GM18868 (cell line): Measurements from ENCODE around the gene EXOC4.

Experiments
- ATAC-seq: cut with Tn5 transposase; IDR thresholded peaks from one replicate; pipeline ENCODE4 v1.9.1; 2021; ENCODE audit warnings: mild to moderate bottlenecking, moderate library complexity; ENCODE audit not compliant: unreplicated experiment

EXOC4 gene

GRCh38 chr7:133563251-133563650 is 310.4 kb downstream of the EXOC4 start:
- ATAC-seq = no peak

DNA sequence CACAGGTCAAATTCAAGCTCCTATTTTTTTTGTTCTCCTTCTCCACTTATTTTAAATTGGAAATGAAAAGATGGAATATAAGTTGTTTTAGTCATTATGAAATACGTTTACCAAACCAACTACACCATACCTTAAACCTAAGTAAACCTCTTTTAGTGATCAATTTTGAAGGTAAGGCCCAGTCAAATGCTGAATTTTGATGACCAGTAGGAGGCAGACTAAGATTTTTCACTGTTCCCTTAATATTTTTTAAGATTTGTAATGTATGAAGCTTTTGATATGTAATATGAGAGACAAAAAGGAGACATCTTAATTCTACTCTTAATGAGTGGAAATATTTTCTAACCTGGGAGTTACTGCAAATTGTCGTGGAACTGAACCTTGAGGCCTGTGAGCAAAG is 311.6 kb downstream of the EXOC4 start:
- no peak for ATAC-seq

- ATAC-seq = no peak
These were observed 315.7 kb downstream of the EXOC4 start for GRCh38 chr7:133568544-133568943.

- ATAC-seq = no peak
These were observed 317.4 kb downstream of the EXOC4 start for GRCh38 chr7:133570321-133570720.

DNA sequence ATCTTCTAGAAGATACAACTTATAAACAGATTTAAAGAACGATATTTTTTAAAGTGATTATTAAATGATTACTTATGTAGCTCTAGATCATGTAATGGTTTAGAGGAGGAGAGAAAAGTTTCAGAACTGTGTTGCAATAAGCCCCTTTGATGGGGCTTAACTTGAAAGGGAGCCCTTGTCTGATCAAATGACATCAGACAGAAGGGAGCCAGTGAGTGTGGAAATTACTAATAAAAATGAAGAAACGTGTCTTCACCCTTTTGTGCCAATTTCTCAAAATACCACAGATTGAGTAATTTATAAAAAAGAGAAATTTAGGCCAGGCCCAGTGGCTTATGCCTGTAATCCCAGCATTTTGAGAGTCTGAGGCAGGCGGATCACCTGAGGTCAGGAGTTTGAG is 318.2 kb downstream of the EXOC4 start:
- no peak for ATAC-seq

- ATAC-seq = no peak
These were observed 319.2 kb downstream of the EXOC4 start for GRCh38 chr7:133572087-133572486.

DNA sequence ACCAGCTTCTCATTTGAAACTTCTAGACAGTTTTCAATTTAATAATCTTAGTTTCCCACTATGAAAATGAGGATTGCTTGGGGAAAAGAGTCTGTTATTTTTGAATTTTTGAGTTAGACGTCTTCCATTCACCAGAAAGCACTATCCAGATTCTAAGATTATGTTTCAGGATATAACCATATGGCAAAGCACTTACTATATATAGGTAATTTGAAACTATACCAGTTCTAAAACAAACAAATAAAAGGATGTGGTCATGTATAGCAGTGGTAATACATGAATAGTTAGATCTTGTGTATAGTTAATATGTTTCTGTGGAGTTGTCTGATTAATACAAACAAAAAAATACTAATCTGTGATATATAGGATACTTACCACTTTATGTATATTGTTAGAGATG is 320.0 kb downstream of the EXOC4 start:
- no peak for ATAC-seq

DNA sequence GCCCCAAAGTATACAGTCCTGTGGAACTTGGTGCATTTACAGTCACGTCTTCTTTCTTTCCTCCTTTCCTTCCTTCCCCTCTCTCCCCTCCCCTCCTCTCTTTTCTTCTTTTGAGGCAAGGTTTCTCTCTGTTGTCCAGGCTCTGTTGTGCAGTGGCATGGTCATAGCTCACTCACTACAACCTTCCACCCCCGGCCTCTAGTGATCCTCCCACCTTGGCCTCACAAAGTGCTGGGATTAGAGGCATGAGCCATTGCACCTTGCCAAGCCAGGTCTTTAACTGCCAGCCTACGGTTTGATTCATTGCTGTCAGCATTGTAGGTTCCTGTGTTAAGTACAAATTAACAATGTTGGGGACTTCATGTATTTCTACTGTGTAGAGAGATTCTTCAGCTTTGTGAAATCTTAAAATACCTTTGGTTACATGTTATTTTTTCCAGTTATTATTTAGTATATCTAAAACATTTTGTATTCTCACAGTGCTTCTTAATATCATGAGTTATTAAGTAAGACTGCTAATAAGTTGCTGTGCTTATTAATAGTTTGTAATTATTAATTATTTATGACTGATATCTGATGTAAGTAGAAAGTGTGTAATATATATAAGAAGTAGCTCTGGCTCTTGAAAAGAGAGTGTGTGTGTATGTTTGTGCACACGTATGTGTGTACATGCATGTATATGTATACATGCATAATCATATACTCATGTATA is 320.8 kb downstream of the EXOC4 start:
- no peak for ATAC-seq

DNA sequence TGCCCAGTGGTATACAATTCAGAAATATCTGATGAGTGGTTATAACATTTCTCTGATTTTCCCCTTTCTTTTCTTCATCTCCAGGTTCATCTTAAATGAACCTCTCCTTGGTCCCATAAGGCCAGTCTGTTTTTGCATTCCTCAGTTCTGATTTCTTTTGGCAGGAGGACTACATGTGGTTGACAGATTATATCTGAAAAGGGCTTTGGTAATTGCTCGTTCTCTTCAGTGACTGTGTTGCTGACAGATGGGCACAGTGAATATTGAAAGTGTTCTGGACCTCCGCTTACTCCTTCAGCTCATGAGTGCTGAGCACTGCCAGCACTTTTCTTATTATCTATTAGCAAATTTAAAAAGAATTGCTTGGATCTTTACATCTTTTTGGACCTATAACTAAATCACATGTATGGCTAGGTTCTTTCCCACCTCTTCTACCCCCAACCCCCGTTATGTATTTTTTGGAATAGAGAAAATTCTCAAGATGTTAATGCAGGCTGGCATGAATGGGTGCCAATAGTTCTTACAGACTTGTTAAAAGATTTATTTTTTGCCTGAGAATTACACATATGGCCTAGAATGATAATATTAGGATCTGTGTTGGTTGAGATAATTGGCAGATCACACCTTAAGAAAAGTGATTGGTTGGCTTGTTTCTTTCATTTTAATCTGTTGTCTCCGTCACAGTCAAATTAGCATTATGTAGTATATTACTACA is 323.0 kb downstream of the EXOC4 start:
- ATAC-seq = no peak

DNA sequence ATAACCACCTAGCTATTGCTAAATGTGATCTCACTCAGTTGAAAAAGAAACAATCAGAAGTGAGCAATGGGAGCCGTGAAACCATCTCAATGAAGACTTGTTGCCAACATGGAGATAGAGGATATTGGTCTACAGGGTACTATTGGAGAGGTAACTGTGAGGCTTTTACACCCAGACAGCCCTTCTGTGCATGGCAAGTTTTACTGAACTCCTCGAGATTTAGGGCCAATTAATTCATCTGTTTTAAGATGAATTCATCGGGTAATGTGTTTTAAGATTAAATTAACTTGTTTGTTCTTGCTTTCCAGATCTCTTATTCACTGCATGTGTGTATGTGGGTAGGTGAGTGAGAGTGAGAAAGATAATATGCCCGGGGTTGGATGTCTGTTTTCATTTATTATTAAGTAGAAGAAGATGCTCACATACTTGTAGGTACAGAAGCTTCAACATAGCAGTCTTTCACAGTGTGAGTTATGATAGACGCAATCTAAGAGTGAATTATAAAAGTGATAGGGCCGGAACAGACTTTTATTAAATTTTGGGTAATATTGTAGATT is 323.8 kb downstream of the EXOC4 start:
- ATAC-seq = no peak

- no peak for ATAC-seq
These were observed 330.1 kb downstream of the EXOC4 start for GRCh38 chr7:133582766-133583523.

- ATAC-seq = no peak
These were observed 330.8 kb downstream of the EXOC4 start for GRCh38 chr7:133583545-133584171.

DNA sequence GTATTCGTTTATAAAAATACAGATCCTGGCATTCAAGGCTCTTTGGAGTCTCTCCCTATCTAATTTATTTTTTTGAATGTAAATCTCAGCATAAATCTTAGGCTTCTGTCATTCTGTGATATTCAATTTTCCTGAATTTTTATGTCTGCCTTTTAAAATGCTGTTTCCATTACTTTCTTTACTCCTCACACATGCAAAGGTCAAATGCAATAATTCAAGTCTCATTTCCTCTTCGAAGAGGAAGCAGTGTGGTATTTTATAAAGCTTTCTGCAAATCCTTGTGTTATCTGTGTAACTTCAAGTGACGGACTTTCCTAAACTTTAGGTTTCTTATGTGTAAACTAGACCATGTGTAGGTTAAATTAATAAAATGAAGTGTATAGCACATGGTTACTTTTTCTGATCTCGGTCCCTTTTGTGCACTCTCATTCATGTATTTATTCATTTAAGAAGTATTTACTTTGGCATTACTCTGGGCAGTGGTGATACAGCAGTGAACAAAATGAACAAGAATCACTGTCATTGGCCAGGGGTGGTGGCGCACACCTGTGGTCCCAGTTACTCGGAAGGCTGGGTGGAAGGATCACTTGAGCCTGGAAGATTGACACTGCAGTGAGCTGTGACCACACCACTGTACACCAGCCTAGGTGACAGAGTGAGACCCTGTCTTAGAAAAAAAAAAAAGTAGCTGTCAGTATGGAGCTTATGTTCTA is 332.2 kb downstream of the EXOC4 start:
- no peak for ATAC-seq

DNA sequence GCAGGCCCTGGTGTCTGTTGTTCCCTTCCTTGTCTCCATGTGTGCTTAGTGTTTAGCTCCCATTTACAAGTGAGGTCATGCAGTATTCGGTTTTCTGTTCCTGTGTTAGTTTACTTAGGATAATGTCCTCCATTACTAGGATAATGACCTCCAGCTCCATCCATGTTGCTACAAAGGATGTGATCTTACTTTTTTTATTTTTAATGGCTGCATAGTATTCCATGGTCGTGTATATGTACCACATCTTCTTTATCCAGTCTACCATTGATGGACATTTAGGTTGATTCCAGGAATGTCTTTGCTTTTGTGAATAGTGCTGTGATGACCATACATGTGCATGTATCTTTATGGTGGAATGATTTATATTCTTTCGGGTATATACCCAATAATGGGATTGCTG is 333.4 kb downstream of the EXOC4 start:
- ATAC-seq = no peak

DNA sequence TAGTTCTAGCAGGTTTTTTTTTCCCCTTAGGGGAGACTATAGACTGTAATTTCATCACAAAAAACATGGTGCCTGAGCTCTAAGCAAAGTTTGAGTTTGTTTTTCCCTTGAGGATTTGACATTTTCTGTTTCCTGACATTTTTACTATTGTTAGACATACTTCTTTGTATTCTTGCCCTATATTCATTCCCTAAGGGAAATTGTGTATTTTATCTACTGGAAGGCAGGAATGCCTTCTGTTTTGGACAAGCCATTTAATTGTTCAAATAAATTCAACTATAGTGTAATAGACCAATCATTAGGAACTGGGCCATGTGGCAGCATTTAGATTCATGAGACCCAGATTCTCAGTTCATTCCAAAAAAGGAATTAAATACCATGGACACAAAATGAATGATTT is 335.0 kb downstream of the EXOC4 start:
- no peak for ATAC-seq

DNA sequence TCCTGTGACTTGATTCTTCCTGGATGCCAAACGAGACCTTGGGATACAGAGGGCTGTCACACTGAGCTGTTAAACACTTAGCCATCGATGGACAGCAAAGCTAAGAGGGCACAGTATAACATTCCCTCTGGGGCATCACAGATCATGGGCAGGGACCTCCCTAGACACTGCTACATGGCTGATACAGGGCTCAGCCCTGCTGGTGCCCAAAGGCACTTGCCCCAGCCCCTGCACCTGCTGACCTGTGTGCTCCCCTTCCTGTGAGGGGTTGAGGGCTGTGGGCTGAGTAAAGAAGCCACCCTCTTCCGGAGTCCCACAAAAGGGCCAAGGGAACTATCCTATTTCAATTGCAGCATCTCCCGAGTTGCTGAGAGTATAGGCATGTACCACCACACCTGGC is 337.9 kb downstream of the EXOC4 start:
- ATAC-seq = no peak

DNA sequence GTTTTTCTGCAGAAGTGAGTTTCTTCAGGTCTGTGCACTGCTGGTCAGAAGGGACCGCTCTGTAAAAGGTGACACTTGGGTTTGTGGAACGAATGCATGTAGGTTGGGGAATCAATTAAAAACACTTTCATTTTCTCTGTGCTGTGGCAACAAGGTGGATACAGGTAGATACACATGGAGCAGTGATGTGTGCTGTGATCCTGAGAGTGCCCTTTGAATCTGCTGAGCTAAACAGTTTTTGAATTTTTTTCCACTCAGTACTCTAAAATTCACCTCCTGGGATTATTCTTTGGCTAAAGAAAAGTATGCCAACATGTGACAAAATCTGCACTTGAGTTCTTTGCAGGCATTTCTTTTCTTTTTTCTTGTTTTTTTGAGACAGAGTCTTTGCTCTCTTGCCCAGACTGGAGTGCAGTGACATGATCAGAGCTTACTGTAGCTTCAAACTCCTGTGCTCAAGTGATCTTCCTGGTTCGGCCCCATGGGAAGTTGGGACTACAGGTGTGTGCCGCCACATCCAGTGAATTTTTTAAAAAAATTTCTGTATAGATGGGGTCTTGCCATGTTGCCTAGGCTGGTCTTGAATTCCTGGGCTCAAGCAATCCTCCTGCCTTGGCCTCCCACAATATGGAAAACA is 338.9 kb downstream of the EXOC4 start:
- ATAC-seq = no peak

DNA sequence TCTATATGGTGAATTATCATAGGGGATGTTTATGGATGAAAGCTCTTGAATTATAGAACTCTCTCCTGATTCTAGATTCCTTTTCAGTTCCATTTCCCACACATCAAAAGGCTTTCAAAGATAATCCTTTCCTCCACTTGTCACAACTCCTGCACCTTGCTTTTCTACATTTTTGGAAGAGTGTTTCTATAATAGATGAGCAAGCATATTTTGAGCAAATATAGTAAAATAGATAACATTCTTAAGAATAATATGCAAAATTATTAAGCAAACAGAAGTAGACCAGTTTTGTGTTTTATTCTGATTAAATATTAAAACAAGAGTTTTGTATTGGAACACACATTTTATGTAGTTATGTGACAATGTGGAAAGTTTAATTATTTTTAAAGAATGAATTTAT is 340.7 kb downstream of the EXOC4 start:
- ATAC-seq = no peak

GRCh38 chr7:133601617-133602016 is 348.7 kb downstream of the EXOC4 start:
- ATAC-seq = no peak

GRCh38 chr7:133602291-133602690 is 349.4 kb downstream of the EXOC4 start:
- ATAC-seq = no peak
